Esophagus muscularis mucosa (tissue), 4 donors: Measurements from ENCODE around the gene GALK1.

Source experiments
- EP300 ChIP-seq: sonication (generic); formaldehyde crosslinking; IDR thresholded peaks from one replicate; pipeline ENCODE4 v1.6.1; 2017; ENCODE audit warnings: antibody characterized with exemption
- POLR2A ChIP-seq: fragments of 450-650 bp; IDR thresholded peaks from one replicate; pipeline ENCODE4 v1.6.1; 2017; ENCODE audit warnings: antibody characterized with exemption, moderate library complexity, mild to moderate bottlenecking, low read depth
- POLR2AphosphoS5 ChIP-seq, 2 donors: sonication (generic); formaldehyde crosslinking; IDR thresholded peaks; one replicate each; pipeline ENCODE4 v1.6.1; 2017; ENCODE audit warnings: antibody characterized with exemption in 2 of 2
- TF ChIP-seq, protein P1 (sequence below), 3 experiments: fragments of 200-600 bp in 2 of 3; fragments of 450-650 bp in 1 of 3; sonication (generic) in 2 of 3; IDR thresholded peaks; one replicate each; pipeline ENCODE4 v1.5.1; 2017 to 2019; ENCODE audit warnings: antibody characterized with exemption in 3 of 3, mild to moderate bottlenecking in 2 of 3, moderate library complexity in 1 of 3

DNA sequence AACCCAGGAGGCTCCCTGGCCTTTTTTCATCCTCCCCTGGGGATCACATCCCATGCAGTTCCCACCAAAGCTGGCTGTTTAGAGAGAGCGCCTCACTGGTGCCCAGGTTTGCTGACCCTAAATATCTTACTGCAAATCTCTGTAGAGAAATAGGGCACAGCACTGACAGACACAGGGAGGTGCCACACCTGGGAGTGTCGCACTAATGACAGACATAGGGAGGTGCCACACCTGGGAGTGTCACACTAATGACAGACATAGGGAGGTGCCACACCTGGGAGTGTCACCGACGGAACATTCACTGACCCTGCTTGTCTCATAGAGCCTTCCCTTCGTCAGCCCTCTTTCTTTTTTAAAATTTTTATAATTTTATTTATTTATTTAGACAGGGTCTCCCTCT is 45.2 kb upstream of the GALK1 start:
- TF ChIP-seq POLR2A (no peak), POLR2AphosphoS5 (IDR thresholded peaks at IDR 0.05) (no peak), EP300 (no peak)
- TF ChIP-seq, protein P1, sequence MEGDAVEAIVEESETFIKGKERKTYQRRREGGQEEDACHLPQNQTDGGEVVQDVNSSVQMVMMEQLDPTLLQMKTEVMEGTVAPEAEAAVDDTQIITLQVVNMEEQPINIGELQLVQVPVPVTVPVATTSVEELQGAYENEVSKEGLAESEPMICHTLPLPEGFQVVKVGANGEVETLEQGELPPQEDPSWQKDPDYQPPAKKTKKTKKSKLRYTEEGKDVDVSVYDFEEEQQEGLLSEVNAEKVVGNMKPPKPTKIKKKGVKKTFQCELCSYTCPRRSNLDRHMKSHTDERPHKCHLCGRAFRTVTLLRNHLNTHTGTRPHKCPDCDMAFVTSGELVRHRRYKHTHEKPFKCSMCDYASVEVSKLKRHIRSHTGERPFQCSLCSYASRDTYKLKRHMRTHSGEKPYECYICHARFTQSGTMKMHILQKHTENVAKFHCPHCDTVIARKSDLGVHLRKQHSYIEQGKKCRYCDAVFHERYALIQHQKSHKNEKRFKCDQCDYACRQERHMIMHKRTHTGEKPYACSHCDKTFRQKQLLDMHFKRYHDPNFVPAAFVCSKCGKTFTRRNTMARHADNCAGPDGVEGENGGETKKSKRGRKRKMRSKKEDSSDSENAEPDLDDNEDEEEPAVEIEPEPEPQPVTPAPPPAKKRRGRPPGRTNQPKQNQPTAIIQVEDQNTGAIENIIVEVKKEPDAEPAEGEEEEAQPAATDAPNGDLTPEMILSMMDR (IDR thresholded peaks at IDR 0.05), result no peak
